ENCODE measurements around the gene ECE2.

DNA sequence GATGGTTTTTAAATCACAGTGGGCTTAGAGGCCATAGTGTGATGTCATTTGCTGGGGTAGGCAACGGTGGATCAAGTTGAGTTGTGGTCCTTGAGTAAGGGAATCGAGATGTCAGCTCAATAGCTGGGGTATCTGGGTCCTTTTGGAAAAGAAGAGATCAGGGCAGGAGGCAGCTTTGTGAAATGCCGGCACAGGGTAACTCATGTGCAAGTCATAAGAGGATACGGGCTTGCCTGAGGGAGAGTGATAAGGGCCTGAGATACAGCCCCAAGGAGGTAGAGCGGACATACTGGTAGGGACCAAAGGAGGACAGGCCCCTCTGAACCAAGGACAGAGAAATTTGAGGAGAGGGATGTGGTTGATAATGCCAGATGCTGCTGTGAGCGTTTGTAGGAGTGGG lies 57.4 kb downstream of the ECE2 start:
- TF ChIP-seq CTCF (IDR thresholded peaks at IDR 0.05) (no peak), POLR2A (IDR thresholded peaks at IDR 0.05) (no peak)

Measured in right lobe of liver (tissue), 4 donors.